Esophagus squamous epithelium (tissue), 5 donors: Measurements from ENCODE around the gene TTC19. TPM values are rescaled to one million over a fixed set of nuclear protein-coding genes. Genes with fewer than 3 reads are reported as not detected.
"Not testable (repeated sequence)": the region's sequence is repeated elsewhere in the genome, so short reads cannot be mapped to it uniquely, and the experiment has no call there.

Experiments
- DNase-seq: peaks from one replicate; lab custom pipeline; 2025; lab: John Stamatoyannopoulos, UW
- H3K27ac ChIP-seq, 4 donors: fragments of 200-600 bp; sonication (generic); one replicate each; pipeline ENCODE4 v1.5.1; 2016 to 2019; ENCODE audit warnings: mild to moderate bottlenecking in 1 of 4
- H3K27me3 ChIP-seq, 4 donors: fragments of 200-600 bp; sonication (generic); 1 replicate in 3 of 4; 2 replicates in 1 of 4; pipeline versions ENCODE4 v1.5.1 to v1.6.0; 2017 to 2021; ENCODE audit warnings: antibody characterized with exemption in 1 of 4
- H3K36me3 ChIP-seq, 3 donors: fragments of 200-600 bp; sonication (generic); one replicate each; pipeline ENCODE4 v1.5.1; 2016 to 2019
- H3K4me1 ChIP-seq, 3 donors: fragments of 200-600 bp; sonication (generic); one replicate each; pipeline ENCODE4 v1.5.1; 2017 to 2019
- H3K4me3 ChIP-seq, 4 donors: fragments of 200-600 bp; sonication (generic); 1 replicate in 3 of 4; 2 replicates in 1 of 4; pipeline ENCODE4 v1.5.1; 2016 to 2019; ENCODE audit warnings: mild to moderate bottlenecking in 2 of 4, moderate library complexity in 1 of 4
- H3K9me3 ChIP-seq, 3 donors: fragments of 200-600 bp; sonication (generic); one replicate each; pipeline ENCODE4 v1.5.1; 2016 to 2019
- POLR2A ChIP-seq, 4 donors: fragments of 450-650 bp; IDR thresholded peaks; one replicate each; pipeline ENCODE4 v1.6.1; 2017; ENCODE audit warnings: antibody characterized with exemption in 4 of 4, mild to moderate bottlenecking in 4 of 4, moderate library complexity in 3 of 4
- WGBS, 2 donors: methylation state at CpG; one replicate each; pipeline ENCODE4 v1.1.5; 2018; 5-methylcytosine and 5-hydroxymethylcytosine counted together
- intact Hi-C: fragments of 100-400 bp; cut with DNase I; formaldehyde crosslinking; loops from one replicate; pipeline ENCODE4 v1.15.0; 2022
- total RNA-seq, 4 donors: library from RNA; depleted of rRNA; stranded (reverse); fragments of >200 nt; gene quantifications; one replicate each; pipeline ENCODE4 v1.1.0, GENCODE V29; 2016
- TF ChIP-seq, protein P1 (sequence below), 6 experiments: fragments of 450-650 bp in 4 of 6; fragments of 200-600 bp in 2 of 6; sonication (generic) in 2 of 6; IDR thresholded peaks; one replicate each; pipeline ENCODE4 v1.5.1; 2016 to 2019; ENCODE audit warnings: antibody characterized with exemption in 6 of 6, mild to moderate bottlenecking in 4 of 6, moderate library complexity in 4 of 6
- donor health status: DM: yes; HTN: yes; CAD: no.

TTC19 gene
- total RNA-seq, 4 donors from 2014 or later, result 20.0 to 75.7 (median 35.6) TPM

GRCh38 chr17:16044487-16044886, 44.9 kb downstream of the TTC19 start:
- Histone ChIP-seq H3K4me3 (no peak overlapping the region), H3K27me3 (no peaks in the 10 kb centered on the region), H3K27ac (no peak overlapping the region), H3K4me1 (no peaks in the 10 kb centered on the region), H3K9me3 (no peaks in the 10 kb centered on the region), H3K36me3 (peaks cover 6 to 100% (median 38%) of the 10 kb centered on the region in 3 donors)
- DNase-seq, result no peak
- intact Hi-C loops, result no loop called here
- 91 to 92% methylated on average over 7 to 10 of the region's 10 CpGs for WGBS, 2 donors
- TF ChIP-seq POLR2A (IDR thresholded peaks at IDR 0.05), result no peak
- TF ChIP-seq, protein P1, sequence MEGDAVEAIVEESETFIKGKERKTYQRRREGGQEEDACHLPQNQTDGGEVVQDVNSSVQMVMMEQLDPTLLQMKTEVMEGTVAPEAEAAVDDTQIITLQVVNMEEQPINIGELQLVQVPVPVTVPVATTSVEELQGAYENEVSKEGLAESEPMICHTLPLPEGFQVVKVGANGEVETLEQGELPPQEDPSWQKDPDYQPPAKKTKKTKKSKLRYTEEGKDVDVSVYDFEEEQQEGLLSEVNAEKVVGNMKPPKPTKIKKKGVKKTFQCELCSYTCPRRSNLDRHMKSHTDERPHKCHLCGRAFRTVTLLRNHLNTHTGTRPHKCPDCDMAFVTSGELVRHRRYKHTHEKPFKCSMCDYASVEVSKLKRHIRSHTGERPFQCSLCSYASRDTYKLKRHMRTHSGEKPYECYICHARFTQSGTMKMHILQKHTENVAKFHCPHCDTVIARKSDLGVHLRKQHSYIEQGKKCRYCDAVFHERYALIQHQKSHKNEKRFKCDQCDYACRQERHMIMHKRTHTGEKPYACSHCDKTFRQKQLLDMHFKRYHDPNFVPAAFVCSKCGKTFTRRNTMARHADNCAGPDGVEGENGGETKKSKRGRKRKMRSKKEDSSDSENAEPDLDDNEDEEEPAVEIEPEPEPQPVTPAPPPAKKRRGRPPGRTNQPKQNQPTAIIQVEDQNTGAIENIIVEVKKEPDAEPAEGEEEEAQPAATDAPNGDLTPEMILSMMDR (IDR thresholded peaks at IDR 0.05), result no peak

DNA sequence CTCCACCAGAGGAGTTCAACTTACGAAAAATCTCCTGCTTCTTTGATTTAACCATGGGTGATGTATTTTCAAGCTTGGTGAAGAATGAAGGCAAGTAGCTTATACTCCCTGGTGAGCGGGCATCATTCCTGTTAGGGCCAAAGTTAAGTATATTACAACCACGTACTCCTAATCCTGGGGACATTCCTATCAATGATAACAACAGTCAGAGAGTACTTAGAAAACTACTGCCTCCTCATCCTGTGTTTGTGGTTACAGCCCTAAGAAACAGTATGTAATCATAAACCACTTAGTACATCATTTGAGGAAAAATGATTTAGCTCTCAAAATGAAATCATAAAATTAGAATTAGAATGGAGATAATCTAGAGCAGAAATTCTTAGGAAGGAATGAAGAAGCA, 47.3 kb downstream of the TTC19 start:
- Histone ChIP-seq H3K36me3 (peaks cover 6 to 100% (median 37%) of the 10 kb centered on the region in 3 donors), H3K9me3 (no peaks in the 10 kb centered on the region)
- WGBS, 2 donors, result 96 to 98% methylated on average over 3 of the region's 3 CpGs

DNA sequence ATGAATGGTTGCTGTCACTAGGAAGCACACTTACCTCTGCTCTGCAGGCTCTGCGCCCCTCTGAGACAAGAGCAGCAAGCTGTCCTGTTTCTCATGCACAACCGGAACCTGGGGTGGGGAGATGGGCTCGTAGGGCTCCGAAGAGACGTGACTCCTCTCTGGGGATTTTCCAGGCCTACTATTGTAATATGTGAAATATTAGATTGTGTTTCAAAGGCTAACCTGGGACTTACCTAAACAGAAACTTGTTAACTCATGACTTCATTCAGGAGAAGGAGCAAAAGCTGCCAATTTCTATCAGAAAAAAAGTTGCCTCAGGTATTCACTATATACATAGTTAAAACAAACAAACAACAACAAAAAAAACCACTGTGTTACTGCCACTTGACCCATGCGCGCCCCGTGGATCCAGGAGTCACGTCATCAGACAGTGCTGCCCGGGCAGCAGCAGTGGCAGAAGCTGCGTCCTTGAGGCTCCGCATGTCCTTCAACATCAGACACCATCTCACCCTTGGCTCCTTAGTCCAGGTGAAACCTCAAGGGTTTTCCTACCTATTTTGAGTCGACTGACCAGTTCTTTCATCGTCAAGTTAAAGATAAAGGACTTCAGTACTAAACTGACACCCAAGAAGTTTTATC, 49.3 kb downstream of the TTC19 start:
- TF ChIP-seq, protein P1 (IDR thresholded peaks at IDR 0.05), result no peak
- no peak for TF ChIP-seq POLR2A (IDR thresholded peaks at IDR 0.05)
- intact Hi-C loops, result no loop called here
- H3K4me3 ChIP-seq, result no peak overlapping the region
- WGBS, 2 donors, result 64 to 74% methylated on average over 14 of the region's 14 CpGs
- no peak overlapping the region for H3K27ac ChIP-seq
- no peak for DNase-seq
- peaks cover 0 to 100% (median 31%) of the 10 kb centered on the region in 3 donors for H3K36me3 ChIP-seq
- no peaks in the 10 kb centered on the region for H3K9me3 ChIP-seq
- H3K27me3 ChIP-seq, result no peaks in the 10 kb centered on the region
- H3K4me1 ChIP-seq, result no peaks in the 10 kb centered on the region

More for the DNA sequence above, 47.3 kb downstream of the TTC19 start:
- DNase-seq, result no peak
- intact Hi-C loops, result no loop called here
- Histone ChIP-seq H3K27ac (no peak overlapping the region), H3K27me3 (no peaks in the 10 kb centered on the region), H3K4me1 (no peaks in the 10 kb centered on the region), H3K4me3 (no peak overlapping the region)
- no peak for TF ChIP-seq POLR2A (IDR thresholded peaks at IDR 0.05)
- TF ChIP-seq, protein P1 (IDR thresholded peaks at IDR 0.05), result no peak

GRCh38 chr17:16050844-16051243, 51.2 kb downstream of the TTC19 start:
- Histone ChIP-seq H3K27me3 (no peaks in the 10 kb centered on the region), H3K4me3 (no peak overlapping the region), H3K4me1 (no peaks in the 10 kb centered on the region), H3K27ac (no peak overlapping the region), H3K9me3 (no peaks in the 10 kb centered on the region), H3K36me3 (peaks cover 0 to 100% (median 19%) of the 10 kb centered on the region in 3 donors)
- intact Hi-C loops, result no loop called here
- DNase-seq, result no peak
- 97 to 99% methylated on average over 6 of the region's 6 CpGs for WGBS, 2 donors
- TF ChIP-seq POLR2A (IDR thresholded peaks at IDR 0.05), result no peak
- TF ChIP-seq, protein P1 (IDR thresholded peaks at IDR 0.05), result no peak

- DNase-seq, result no peak
- Histone ChIP-seq H3K4me3 (no peak overlapping the region), H3K4me1 (no peaks in the 10 kb centered on the region), H3K9me3 (no peaks in the 10 kb centered on the region), H3K27me3 (no peaks in the 10 kb centered on the region), H3K27ac (no peak overlapping the region), H3K36me3 (peaks cover 0 to 100% (median 8%) of the 10 kb centered on the region in 3 donors)
- intact Hi-C loops, result no loop called here
- WGBS, 2 donors, result 57 to 78% methylated on average over 1 of the region's 1 CpG
- TF ChIP-seq, protein P1 (IDR thresholded peaks at IDR 0.05), result no peak
- TF ChIP-seq POLR2A (IDR thresholded peaks at IDR 0.05), result no peak
These were observed 52.9 kb downstream of the TTC19 start for GRCh38 chr17:16052486-16052885.

GRCh38 chr17:16055139-16055538, 55.5 kb downstream of the TTC19 start:
- peaks cover 0 to 98% (median 3%) of the 10 kb centered on the region in 3 donors for H3K36me3 ChIP-seq
- DNase-seq, H3K4me3 ChIP-seq, H3K4me1 ChIP-seq, intact Hi-C loops, H3K27ac ChIP-seq, H3K9me3 ChIP-seq, H3K27me3 ChIP-seq: not testable (repeated sequence)
- WGBS, 2 donors, result 72 to 96% methylated on average over 4 of the region's 4 CpGs
